ENCODE data around the gene SDCCAG8. TPM values are rescaled to one million over a fixed set of nuclear protein-coding genes. Genes with fewer than 3 reads are reported as not detected.

Gene SDCCAG8
- total and polyA plus RNA-seq, 11 donors = 7.8 to 36.6 (median 21.6) TPM

- H3K9me3 ChIP-seq = no peaks in the 10 kb centered on the region
- no peak overlapping the region for H3K4me3 ChIP-seq
- intact Hi-C loops (cut with DNase I) = loop anchor here in 2 of 10 donors (5.0 to 10.0 kb wide), 2 partner anchors 782 to 785 kb away; no protein-coding TSS in a partner anchor
- H3K4me1 ChIP-seq = peaks cover 0 to 16% (median 0%) of the 10 kb centered on the region in 12 donors
- no peak overlapping the region for H3K27ac ChIP-seq
- TF ChIP-seq POLR2A (IDR thresholded peaks at IDR 0.05) (no peak), CTCF (IDR thresholded peaks at IDR 0.05) (no peak)
- 89 to 91% (median 90%) methylated on average over 21 of the region's 21 CpGs for WGBS, 4 donors
- H3K36me3 ChIP-seq = peaks cover 0 to 16% (median 5%) of the 10 kb centered on the region in 9 donors
- DNase-seq (no peak), ATAC-seq (no peak)
- no peaks in the 10 kb centered on the region for H3K27me3 ChIP-seq
Measured at GRCh38 chr1:243489681-243490546, 234.1 kb downstream of the SDCCAG8 start.

- intact Hi-C loops (cut with DNase I) = loop anchor here in 1 of 10 donors (5.0 kb wide), 1 partner anchor 781 kb away; no protein-coding TSS in a partner anchor
- 84 to 91% (median 86%) methylated on average over 8 of the region's 8 CpGs for WGBS, 4 donors
- Histone ChIP-seq H3K36me3 (peaks cover 0 to 16% (median 5%) of the 10 kb centered on the region in 9 donors), H3K4me1 (peaks cover 0 to 21% (median 8%) of the 10 kb centered on the region in 12 donors), H3K27me3 (no peaks in the 10 kb centered on the region), H3K9me3 (no peaks in the 10 kb centered on the region), H3K4me3 (no peak overlapping the region), H3K27ac (peak overlapping the region in 1 of 12 donors; percentile 26)
- no peak for DNase-seq
- TF ChIP-seq CTCF (IDR thresholded peaks at IDR 0.05) (no peak), POLR2A (IDR thresholded peaks at IDR 0.05) (no peak)
- ATAC-seq = no peak
Measured at GRCh38 chr1:243490748-243491686, 235.2 kb downstream of the SDCCAG8 start.

DNA sequence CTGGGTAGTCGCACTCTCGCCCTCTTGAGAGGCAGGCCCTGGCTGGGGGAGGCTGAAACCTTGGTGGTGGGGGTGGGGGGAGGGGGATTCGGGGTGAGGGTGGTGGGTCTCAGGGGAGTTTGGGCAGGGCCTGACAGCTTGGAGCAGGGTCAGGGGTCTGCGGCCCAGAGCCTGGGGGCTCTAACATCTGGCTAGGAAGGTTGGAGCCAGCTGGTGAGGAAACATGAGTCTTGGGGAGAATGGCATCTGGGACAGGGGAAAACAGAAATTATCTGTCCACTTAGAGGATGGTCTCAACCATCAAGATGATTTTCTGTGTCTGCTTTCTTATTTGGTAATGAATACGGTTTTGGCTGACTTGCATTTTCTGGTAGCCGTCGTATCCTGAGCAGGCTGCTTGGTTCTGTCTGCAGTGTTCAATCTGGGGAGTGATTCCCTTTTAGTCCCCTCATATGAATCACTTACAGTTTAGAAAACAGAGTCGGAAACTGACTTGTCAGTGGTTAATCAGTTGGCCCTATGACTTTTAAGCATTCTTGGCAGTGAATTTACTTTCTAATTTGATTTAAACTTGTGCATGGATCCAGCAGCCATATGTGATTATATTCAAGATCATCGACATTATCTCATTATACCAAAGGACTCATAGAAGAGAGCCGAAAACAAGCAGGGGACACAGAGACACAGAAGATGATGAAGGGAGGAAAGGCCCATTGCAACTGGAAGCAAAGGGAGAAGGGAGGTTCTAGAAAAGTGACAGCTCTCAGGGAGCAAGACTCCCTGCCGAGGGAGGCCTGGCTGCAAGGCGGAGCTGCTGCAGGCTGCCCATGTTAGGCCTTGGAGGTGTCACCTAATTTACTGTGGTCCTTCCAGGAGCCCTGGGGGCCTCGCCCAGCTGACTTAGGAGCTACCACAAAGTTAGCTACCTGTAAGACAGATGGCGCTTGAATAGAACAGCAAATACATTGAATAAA, 237.6 kb downstream of the SDCCAG8 start:
- WGBS, 4 donors = 73 to 78% (median 75%) methylated on average over 12 to 14 of the region's 14 CpGs
- Histone ChIP-seq H3K4me3 (no peak overlapping the region), H3K27me3 (no peaks in the 10 kb centered on the region), H3K36me3 (peaks cover 0 to 21% (median 8%) of the 10 kb centered on the region in 9 donors), H3K27ac (peak overlapping the region in 1 of 12 donors; percentile 42), H3K9me3 (no peaks in the 10 kb centered on the region), H3K4me1 (peaks cover 0 to 28% (median 8%) of the 10 kb centered on the region in 12 donors)
- no peak for ATAC-seq
- TF ChIP-seq POLR2A (IDR thresholded peaks at IDR 0.05) = no peak
- no peak for DNase-seq
- intact Hi-C loops (cut with DNase I) = loop anchor here in 1 of 10 donors (5.0 kb wide), 1 partner anchor 779 kb away; no protein-coding TSS in a partner anchor
